Fibroblast of skin of left biceps (primary cell): ENCODE data around the gene CABLES2.

ENCODE experiments used
- DNase-seq, 2 experiments: peaks; one replicate each; pipeline ENCODE4 v3.0.0-alpha.2; 2013; ENCODE audit warnings: low read depth in 2 of 2

Gene CABLES2

DNA sequence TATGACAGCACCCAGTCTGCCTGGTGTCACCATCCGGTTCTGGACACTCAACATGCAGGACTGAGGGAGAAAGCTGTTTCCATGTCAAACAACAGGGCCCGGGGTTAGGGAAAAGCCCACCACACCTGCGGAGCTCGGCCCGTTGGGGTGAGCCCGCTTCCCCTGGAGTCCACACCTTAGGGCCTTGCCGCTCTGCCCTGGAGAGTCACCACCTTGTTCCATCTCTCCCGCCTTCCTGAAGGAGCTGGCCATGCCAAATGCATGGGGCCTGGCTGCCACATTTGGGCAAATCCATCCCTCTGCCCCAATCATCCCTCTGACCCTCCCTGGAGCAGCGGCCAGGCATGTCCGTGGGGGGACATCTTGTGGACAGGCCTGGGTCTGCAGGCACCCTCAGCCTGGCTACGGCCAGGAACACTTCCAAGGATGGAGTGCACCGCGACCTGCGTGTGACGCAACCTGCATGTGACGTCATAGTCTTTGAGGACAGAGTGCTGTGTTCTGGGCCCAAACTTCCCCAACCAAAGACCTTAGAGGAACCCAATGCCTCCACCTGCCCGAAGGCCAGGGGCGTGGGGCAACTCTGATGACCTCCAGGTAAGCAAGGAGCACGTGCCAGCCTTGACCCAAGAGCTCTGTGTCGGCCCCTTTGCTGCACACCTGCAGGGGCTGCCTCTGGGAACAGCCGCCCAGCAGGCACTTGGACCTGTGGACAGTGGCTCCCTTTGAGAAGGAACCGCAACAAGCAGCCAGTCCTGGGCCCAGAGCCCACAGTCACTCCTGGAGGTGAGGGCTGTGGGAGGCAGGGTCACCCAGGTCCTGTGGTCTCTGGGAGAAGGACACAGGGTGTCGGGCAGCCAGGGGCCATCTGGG, 1.7 kb downstream of the CABLES2 start:
- DNase-seq: no peak

DNA sequence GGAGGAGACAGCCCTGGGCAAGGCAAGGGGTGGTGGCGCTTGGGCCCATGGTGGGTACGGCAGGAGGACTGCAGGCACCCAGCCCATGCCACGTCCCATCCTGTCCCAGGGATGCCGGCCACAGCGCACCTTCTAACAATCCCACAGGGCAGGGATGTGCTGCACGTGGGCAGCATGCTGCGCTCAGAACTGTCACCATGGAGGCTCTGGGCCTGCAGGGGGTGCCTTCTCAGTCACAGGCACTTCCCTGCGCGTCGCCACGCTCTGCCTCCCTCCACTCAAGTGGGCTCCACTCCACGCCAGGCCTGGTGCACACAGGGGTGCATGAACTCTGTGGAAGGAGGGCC, 2.4 kb downstream of the CABLES2 start:
- DNase-seq: no peak

DNA sequence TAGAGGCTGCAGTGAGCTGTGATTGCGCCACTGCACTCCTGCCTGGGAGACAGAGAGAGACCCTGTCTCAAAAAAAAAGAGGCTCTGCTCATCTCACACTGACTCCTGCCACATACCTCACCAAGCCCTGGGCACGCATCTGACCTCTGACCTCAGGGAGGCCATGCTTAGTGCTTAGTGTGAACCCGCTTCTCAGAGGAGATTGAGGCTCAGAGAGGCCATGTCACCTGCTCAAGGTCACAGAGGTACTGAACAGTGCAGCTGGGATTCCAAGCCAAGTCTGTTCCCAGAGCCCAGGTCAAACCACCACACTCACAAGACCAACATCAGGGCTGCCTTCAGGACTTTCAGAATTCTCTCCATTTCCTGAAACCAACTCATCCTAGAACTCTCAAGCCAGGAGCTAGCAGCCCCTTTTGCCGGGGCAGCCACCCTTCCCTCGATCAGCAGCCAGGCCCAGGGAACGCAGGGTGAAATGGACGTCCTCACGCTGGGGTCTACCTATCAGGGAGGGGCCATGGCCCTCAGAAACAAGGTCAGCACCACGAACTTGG, 2.9 kb downstream of the CABLES2 start:
- no peak for DNase-seq

DNA sequence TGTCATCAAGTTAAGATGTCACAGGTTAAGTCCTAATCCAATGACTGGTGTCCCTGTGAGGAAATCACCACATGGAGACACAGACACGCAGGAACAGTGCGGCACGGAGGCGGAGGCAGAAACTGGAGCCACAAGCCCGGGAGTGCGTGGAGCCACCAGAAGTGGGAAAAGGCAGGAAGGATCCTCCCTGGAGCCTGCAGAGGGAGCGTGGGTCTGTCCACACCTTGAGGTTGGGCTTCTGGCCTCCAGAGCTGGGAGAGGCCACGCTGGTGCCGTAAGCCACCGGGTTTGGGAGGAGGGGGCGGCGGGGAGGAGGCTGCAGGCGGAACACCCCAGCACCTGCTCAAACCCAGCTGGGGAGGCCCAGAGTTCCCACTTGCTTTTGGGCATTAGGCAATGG, 3.8 kb downstream of the CABLES2 start:
- no peak for DNase-seq

DNA sequence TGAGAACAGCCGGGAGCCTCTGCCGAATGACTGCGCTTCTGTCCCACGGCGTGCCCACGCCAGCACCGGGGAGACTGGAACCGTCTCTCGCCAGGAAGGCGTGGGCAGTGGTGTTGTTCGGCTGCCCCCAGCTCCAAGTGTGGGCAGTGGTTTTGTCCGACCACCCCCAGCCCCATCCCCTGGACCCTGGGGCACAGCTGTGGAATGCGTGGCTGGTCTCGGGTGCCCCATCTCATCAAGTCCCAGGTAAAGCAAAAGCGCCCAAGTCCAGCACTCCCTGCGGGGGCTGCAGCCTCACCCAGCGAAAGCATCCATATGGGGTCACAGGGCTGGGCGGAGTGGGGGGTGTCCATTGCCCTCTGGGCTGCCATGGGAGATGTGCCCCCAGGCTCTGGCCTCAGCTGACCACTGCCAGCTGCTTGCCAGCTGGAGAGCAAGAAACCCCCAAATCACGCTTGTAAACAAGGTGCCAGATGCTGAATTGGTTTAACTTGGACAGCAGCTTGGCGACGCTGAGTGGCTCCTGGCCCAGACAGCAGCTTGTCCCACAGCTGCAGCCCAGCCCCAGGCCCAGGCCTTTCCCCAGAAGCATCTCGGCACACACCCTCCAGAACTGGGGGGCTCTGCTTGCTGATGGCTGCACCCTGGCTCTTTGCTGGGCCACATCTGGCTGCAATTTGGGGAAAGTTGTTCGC, 4.5 kb downstream of the CABLES2 start:
- no peak for DNase-seq

DNA sequence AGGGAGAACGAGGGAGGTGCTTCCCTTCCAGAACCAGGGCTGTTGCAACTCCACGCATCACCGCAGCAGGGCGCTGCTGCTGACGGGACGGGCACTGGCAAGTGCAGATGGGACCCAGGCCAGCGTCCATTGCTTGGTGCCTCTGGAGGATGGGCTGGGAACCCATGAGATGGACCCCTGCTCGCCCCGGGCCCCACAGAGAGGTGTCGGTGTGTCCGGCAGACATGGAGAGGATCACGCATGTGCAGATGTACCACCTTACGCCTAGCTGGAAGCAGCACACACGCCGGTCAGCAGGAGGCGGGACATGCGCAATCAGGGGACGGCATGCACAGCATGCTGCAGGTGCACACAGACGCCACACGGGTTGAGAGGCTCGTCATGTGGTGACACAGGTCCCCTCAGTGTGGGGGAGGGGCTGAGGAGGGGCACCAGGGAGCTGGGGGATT, 5.7 kb downstream of the CABLES2 start:
- DNase-seq: no peak

DNA sequence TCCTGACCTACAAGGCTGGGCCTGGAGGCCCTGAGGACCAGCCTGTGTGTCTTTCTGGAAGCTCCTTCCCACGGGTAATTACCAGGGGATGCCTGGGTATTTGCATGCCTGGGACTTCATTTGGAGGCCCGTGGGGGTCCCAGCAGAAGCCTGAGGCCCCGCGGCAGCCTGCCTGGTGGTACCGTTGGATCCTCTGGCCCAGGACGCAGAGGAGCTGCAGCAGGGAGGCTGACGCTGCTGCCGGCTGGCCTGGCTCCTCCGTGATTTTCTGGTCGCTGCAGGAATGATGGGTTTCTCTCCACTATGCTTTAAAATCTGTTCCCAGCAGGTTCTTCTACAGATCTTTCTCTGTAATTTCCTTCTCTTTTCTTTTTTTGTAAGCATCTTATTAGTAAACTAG, 6.5 kb downstream of the CABLES2 start:
- DNase-seq: no peak

DNA sequence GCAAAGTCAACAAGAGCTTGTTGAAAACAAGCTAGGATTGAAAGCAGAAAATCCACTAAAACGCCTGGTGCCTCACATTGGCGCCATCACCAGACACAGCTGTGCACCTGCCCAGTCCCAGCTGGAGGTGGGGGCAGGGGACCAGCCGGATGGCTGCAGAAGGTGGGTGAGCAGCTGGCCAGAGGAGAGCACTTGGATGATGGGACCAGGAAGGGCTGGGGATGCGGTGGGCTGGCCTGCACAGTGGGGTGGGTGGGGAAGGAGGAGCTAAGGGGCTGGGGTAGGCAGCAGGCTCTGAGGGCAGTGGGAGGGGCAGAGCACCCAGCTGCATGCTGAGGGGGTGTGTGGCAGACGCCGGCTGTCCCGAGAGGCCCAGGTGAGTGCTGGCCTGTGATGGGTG, 7.1 kb downstream of the CABLES2 start:
- no peak for DNase-seq

DNA sequence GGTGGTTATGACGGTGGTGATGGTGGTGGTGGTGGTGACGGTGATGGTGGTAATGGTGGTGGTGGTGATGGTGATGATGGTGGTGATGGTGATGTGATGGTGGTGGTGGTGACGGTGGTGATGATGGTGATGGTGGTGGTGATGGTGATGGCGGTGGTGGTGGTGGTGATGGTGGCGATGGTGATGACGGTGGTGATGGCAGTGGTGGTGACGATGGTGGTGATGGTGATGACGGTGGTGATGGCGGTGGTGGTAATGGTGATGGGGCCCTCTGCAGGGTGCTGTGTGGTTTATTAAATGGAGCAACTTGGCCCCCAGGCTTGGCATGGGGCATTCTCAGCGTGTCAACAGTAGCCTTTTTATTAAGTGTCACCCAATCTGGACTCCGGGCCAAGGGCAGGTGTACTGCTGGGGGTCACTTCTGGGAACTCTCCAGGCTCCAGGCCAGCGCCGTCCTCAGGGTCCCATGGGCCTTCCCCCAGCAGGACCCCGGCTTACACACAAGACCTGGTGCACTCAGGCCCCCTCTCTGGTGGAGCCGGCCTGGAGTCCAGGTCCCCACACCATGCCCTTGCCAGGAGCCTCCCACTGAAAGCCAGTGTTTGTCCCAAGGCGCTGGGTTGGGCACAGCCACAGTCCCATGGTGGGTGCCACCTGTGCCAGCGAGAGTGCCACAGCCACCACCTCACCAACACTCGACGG, 8.8 kb downstream of the CABLES2 start:
- DNase-seq: no peak

- no peak for DNase-seq
Measured at GRCh38 chr20:62396367-62397239, 10.5 kb downstream of the CABLES2 start.

DNA sequence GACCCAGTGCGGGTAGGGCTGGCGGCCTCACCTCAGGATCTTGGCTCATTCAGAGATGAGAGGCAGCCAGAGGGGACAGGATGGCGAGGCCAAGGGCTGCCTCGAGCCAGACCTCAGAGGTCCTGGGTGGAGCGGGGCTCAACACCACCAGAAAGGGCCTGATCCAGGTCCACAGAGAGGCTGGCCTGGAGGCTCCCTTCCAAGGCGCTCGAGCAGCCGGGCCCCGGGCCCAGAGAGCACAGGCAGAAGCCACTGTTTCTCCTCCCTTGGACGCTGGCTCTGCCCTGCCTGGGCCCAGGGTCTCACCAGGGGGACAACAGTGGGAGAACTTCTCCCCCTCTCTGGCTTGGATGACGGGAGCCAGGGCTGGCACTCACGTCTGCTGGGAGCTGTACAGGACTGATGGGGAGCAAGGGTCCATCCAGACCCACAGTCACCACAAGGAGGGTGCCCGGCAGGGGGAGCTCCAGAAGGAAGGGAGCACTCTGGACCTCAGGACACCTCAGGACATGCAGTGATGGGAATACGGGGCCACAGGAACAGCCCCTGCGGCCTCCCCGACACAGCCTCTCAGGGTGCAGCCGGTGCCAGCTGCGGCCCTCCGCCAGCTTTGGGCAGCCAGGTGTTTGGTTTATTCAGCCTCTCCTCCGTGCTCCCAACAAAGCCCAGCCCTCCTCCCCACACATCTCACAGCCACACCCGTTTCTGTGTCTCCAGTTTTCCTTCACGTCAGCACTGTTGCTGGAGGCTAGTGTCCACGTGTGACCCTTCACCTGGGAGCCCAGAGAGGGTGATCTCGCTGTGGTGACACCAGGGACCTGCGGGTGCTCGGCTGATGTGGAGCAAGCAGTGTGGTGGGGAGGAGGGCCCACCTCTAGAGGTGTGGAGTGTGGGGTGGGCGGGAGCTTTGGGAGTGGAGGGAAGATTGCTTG, 11.5 kb downstream of the CABLES2 start:
- no peak for DNase-seq

- no peak for DNase-seq
Measured at GRCh38 chr20:62394248-62395245, 12.5 kb downstream of the CABLES2 start.

- DNase-seq: no peak
Measured at GRCh38 chr20:62393830-62394229, 13.3 kb downstream of the CABLES2 start.

GRCh38 chr20:62393335-62393665, 13.8 kb downstream of the CABLES2 start:
- DNase-seq: no peak

- no peak for DNase-seq
Measured at GRCh38 chr20:62392621-62393334, 14.3 kb downstream of the CABLES2 start.

DNA sequence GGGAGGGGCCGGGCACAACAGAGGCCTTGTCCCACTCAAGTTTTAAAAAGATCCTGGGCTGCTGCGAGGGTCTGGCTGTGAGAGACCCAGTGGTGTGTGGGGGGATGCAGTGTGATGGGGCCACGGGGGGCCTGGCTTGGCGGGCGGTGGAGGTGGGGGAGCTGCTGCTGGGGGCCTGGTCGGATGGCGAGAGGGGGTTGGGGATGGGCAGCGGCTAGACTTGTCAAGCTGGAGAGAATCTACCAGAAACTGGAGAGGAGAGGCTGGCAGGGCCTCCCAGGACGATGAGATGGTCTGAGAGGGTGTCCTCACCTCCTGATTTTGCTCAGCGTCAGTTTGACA, 15.0 kb downstream of the CABLES2 start:
- no peak for DNase-seq

DNA sequence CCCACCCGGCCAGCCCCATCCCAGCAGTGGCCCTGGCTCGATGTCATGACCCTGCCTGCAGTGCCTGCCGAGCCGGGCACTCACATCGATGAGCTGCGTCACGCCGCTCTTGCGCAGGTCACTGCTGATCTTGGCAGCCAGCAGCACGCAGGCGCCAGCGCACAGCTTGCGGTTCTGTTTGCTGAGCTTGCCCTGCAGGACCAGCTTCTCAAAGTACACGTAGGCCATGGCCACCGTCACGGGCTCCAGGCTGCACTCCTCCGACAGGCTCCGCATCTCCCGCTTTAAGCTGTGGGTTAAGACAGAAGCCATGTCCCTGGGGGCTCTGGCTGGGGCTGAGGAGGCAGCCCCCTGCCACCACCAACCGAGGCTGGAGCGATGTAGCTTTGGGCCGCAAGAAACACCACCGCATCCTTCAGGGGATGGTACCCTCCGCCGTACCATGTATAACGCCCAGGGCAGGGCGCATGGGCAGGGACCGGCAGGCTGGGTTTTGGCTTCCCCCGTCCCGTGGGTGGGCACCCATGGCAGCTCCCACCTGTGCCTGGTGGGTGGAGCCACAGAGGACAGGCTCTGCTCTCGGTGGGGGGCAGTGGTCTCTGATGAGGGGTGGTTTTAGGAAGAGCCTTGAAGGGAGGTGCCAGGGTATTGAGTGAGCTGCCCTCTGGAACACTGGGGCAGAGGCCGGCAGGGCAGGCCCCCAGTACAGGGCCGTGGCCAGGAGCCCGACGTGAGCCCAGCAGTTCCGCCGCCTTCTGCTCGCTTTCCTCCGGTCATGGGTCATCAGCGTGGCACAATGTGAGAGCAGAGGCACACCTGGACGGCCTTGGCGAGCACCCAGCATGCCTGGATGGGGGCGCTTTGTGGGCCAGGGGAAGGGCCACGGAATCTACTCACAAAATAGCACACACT, 15.7 kb downstream of the CABLES2 start:
- DNase-seq: no peak
